Astrocyte (in vitro differentiated cells and primary cell): ENCODE results near the gene PCCA. TPM values are rescaled to one million over a fixed set of nuclear protein-coding genes. Genes with fewer than 3 reads are reported as not detected.

Source experiments
- DNase-seq: peaks from one replicate; pipeline ENCODE4 v3.0.0-alpha.2; 2010; ENCODE audit warnings: low read depth
- FAIRE-seq: peaks from 2 replicates; lab custom pipeline; 2011; peaks lifted over from hg19 to GRCh38; lab: Jason Lieb, UNC
- H2AFZ ChIP-seq: 2 replicates; pipeline ENCODE4 v1.6.0; 2012; ENCODE audit warnings: low read depth, low read length, inconsistent platforms
- H3K27ac ChIP-seq: 2 replicates; pipeline ENCODE4 v1.5.1; 2011; ENCODE audit warnings: low read depth, low read length, inconsistent platforms
- H3K27me3 ChIP-seq: 2 replicates; pipeline ENCODE4 v1.6.0; 2011; ENCODE audit warnings: low read length, inconsistent platforms; ENCODE audit not compliant: insufficient read depth
- H3K36me3 ChIP-seq: 2 replicates; pipeline ENCODE4 v1.5.1; 2011; ENCODE audit warnings: low read length, inconsistent platforms; ENCODE audit not compliant: insufficient read depth
- H3K4me1 ChIP-seq: 2 replicates; pipeline ENCODE4 v1.5.1; 2011; ENCODE audit warnings: low read length, inconsistent platforms; ENCODE audit not compliant: insufficient read depth
- H3K4me2 ChIP-seq: 2 replicates; pipeline ENCODE4 v1.6.0; 2012; ENCODE audit warnings: low read length, inconsistent platforms
- H3K4me3 ChIP-seq: 2 replicates; pipeline ENCODE4 v1.5.1; 2011; ENCODE audit warnings: low read depth, mild to moderate bottlenecking, low read length, inconsistent platforms; ENCODE audit not compliant: insufficient read depth
- H3K79me2 ChIP-seq: 2 replicates; pipeline ENCODE4 v1.6.0; 2012; ENCODE audit warnings: mild to moderate bottlenecking, low read length, inconsistent platforms; ENCODE audit not compliant: insufficient read depth
- H3K9ac ChIP-seq: 2 replicates; pipeline ENCODE4 v1.6.0; 2012; ENCODE audit warnings: mild to moderate bottlenecking, low read length, inconsistent platforms
- H3K9me3 ChIP-seq: 2 replicates; pipeline ENCODE4 v1.5.1; 2012; ENCODE audit warnings: low read depth, mild to moderate bottlenecking, low read length, inconsistent platforms; ENCODE audit not compliant: insufficient read depth
- H4K20me1 ChIP-seq: 2 replicates; pipeline ENCODE4 v1.6.0; 2012; ENCODE audit warnings: low read length, inconsistent platforms; ENCODE audit not compliant: insufficient read depth
- H3K27ac Mint-ChIP-seq: one replicate; pipeline ENCODE4 v1.8.0; 2021; ENCODE audit warnings: mild to moderate bottlenecking, mixed read lengths; ENCODE audit not compliant: unreplicated experiment
- H3K27me3 Mint-ChIP-seq: one replicate; pipeline ENCODE4 v1.8.0; 2021; ENCODE audit warnings: low read depth, mixed read lengths; ENCODE audit not compliant: unreplicated experiment
- H3K36me3 Mint-ChIP-seq: one replicate; pipeline ENCODE4 v1.8.0; 2021; ENCODE audit warnings: low read depth, mixed read lengths; ENCODE audit not compliant: unreplicated experiment
- H3K4me1 Mint-ChIP-seq: one replicate; pipeline ENCODE4 v1.8.0; 2021; ENCODE audit warnings: low read depth, mixed read lengths; ENCODE audit not compliant: unreplicated experiment
- H3K4me3 Mint-ChIP-seq: one replicate; pipeline ENCODE4 v1.8.0; 2021; ENCODE audit warnings: mild to moderate bottlenecking, moderate library complexity, mixed read lengths; ENCODE audit not compliant: unreplicated experiment
- H3K9me3 Mint-ChIP-seq: one replicate; pipeline ENCODE4 v1.8.0; 2021; ENCODE audit warnings: mild to moderate bottlenecking, mixed read lengths; ENCODE audit not compliant: unreplicated experiment
- EZH2 ChIP-seq: IDR thresholded peaks from 2 replicates; pipeline ENCODE4 v1.6.1; 2012; ENCODE audit warnings: mild to moderate bottlenecking, low read length, inconsistent platforms; ENCODE audit not compliant: insufficient read depth
- total RNA-seq: library from RNA; stranded (reverse); gene quantifications from 2 replicates; pipeline ENCODE4 v1.2.1, GENCODE V29; 2021
- TF ChIP-seq, protein P1 (sequence below): IDR thresholded peaks from 2 replicates; pipeline ENCODE4 v1.5.1; 2011; ENCODE audit warnings: low read depth, mild to moderate bottlenecking, inconsistent platforms, low read length, moderate library complexity; ENCODE audit not compliant: insufficient read depth

PCCA gene
- total RNA-seq, 1 donor from 2014 or later, result 13.9 TPM

- H3K27ac Mint-ChIP-seq, result no peak overlapping the region
- Histone ChIP-seq H3K36me3 (no peaks in the 10 kb centered on the region), H4K20me1 (no peaks in the 10 kb centered on the region), H2AFZ (no peak overlapping the region), H3K4me3 (no peak overlapping the region), H3K9me3 (no peaks in the 10 kb centered on the region), H3K79me2 (no peaks in the 10 kb centered on the region), H3K4me2 (no peak overlapping the region), H3K4me1 (no peaks in the 10 kb centered on the region), H3K27me3 (no peaks in the 10 kb centered on the region), H3K9ac (no peak overlapping the region), H3K27ac (no peak overlapping the region)
- TF ChIP-seq, protein P1, sequence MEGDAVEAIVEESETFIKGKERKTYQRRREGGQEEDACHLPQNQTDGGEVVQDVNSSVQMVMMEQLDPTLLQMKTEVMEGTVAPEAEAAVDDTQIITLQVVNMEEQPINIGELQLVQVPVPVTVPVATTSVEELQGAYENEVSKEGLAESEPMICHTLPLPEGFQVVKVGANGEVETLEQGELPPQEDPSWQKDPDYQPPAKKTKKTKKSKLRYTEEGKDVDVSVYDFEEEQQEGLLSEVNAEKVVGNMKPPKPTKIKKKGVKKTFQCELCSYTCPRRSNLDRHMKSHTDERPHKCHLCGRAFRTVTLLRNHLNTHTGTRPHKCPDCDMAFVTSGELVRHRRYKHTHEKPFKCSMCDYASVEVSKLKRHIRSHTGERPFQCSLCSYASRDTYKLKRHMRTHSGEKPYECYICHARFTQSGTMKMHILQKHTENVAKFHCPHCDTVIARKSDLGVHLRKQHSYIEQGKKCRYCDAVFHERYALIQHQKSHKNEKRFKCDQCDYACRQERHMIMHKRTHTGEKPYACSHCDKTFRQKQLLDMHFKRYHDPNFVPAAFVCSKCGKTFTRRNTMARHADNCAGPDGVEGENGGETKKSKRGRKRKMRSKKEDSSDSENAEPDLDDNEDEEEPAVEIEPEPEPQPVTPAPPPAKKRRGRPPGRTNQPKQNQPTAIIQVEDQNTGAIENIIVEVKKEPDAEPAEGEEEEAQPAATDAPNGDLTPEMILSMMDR, result no peak
- no peak for DNase-seq
- no peaks in the 10 kb centered on the region for H3K4me1 Mint-ChIP-seq
- no peak overlapping the region for H3K4me3 Mint-ChIP-seq
- no peaks in the 10 kb centered on the region for H3K27me3 Mint-ChIP-seq
- H3K9me3 Mint-ChIP-seq, result no peaks in the 10 kb centered on the region
- FAIRE-seq, result no peak
- peaks cover 16% of the 10 kb centered on the region for H3K36me3 Mint-ChIP-seq
Measured at GRCh38 chr13:100334214-100334613, 245.3 kb downstream of the PCCA start.

DNA sequence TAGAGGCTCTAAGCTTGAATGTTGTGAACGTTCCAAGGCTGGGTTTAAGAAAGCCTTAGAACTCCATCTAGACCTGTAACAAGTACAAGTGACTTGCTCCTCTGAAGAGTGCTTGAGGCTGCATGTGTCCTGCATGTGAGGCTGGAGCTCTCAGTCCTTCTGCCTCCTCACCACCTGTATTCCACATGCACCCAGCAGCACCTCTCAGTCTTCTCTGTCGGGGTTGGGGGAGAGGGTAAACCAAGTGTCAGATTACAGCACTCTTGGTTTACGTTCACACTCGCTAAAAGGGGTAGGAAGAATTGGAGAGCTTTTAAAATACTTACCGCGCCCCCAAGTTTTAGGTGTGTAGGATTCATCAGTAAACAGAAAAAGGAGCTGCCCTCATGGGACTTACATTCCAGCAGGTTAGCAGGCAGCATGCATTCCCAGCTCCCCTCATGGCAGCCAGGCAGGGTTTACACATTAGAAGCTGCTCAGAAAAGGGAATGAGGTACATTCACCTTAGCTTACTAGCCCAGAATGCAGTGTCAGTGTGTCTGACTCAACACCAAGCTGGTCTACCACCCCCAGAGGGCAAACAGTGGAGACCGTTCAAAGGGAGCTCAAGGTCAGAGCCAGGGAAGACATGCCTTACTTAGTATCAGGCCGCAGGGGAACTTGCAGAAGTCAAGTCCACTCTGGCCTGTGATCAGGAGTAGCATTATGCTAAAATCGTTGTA is 248.1 kb downstream of the PCCA start:
- H3K27me3 Mint-ChIP-seq, result no peaks in the 10 kb centered on the region
- no peak overlapping the region for H3K27ac ChIP-seq
- H3K9me3 Mint-ChIP-seq, result no peaks in the 10 kb centered on the region
- no peak overlapping the region for H2AFZ ChIP-seq
- FAIRE-seq, result no peak
- DNase-seq, result no peak
- H3K36me3 Mint-ChIP-seq, result peaks cover 18% of the 10 kb centered on the region
- no peaks in the 10 kb centered on the region for H3K4me1 Mint-ChIP-seq
- no peak overlapping the region for H3K4me3 Mint-ChIP-seq
- H3K4me1 ChIP-seq, result no peaks in the 10 kb centered on the region
- no peak overlapping the region for H3K4me3 ChIP-seq
- no peak overlapping the region for H3K4me2 ChIP-seq
- no peaks in the 10 kb centered on the region for H3K27me3 ChIP-seq
- no peak for TF ChIP-seq EZH2
- TF ChIP-seq, protein P1, result no peak
- no peak overlapping the region for H3K9ac ChIP-seq
- no peaks in the 10 kb centered on the region for H3K36me3 ChIP-seq
- H3K79me2 ChIP-seq, result no peaks in the 10 kb centered on the region
- no peaks in the 10 kb centered on the region for H4K20me1 ChIP-seq
- H3K27ac Mint-ChIP-seq, result no peak overlapping the region
- no peaks in the 10 kb centered on the region for H3K9me3 ChIP-seq

DNA sequence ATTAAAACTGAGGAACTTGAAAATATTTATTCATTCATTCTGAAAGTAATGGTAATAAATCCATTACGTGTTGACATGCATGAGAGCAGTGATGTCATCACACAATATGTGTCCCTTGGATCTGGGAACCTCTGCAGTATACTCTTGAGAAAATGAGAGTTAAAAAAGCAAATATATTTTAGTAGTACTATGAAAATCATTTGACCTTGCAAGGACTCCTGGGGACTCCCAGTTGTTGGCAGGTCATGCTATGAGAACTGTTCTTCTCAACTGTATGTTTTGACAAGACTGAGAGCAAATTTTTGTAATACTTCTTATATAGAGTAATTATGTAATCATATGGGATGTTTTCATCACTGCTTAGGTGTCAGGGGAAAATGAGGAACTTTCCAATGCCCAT is 249.4 kb downstream of the PCCA start:
- Mint-ChIP-seq H3K27ac (no peak overlapping the region), H3K9me3 (no peaks in the 10 kb centered on the region), H3K27me3 (no peaks in the 10 kb centered on the region), H3K4me1 (no peaks in the 10 kb centered on the region), H3K36me3 (peaks cover 18% of the 10 kb centered on the region), H3K4me3 (no peak overlapping the region)
- FAIRE-seq (no peak), DNase-seq (no peak)
- no peaks in the 10 kb centered on the region for H3K4me1 ChIP-seq
- no peaks in the 10 kb centered on the region for H3K79me2 ChIP-seq
- no peak overlapping the region for H3K4me3 ChIP-seq
- TF ChIP-seq, protein P1, result no peak
- TF ChIP-seq EZH2, result no peak
- no peak overlapping the region for H3K9ac ChIP-seq
- no peak overlapping the region for H3K4me2 ChIP-seq
- no peaks in the 10 kb centered on the region for H3K27me3 ChIP-seq
- H3K9me3 ChIP-seq, result no peaks in the 10 kb centered on the region
- H3K36me3 ChIP-seq, result no peaks in the 10 kb centered on the region
- H4K20me1 ChIP-seq, result no peaks in the 10 kb centered on the region
- H3K27ac ChIP-seq, result no peak overlapping the region
- H2AFZ ChIP-seq, result no peak overlapping the region
